HG02870 (cell line): ENCODE data around the gene DPYSL3.
A peak's percentile ranks its signal among the peaks of the same experiment; 100 is the strongest.

ENCODE experiments used
- ATAC-seq: cut with Tn5 transposase; IDR thresholded peaks from one replicate; pipeline ENCODE4 v1.9.1; 2021; ENCODE audit warnings: mild to moderate bottlenecking, moderate library complexity; ENCODE audit not compliant: unreplicated experiment

DPYSL3 gene

GRCh38 chr5:147441191-147441695, 68.6 kb downstream of the DPYSL3 start:
- ATAC-seq: no peak

DNA sequence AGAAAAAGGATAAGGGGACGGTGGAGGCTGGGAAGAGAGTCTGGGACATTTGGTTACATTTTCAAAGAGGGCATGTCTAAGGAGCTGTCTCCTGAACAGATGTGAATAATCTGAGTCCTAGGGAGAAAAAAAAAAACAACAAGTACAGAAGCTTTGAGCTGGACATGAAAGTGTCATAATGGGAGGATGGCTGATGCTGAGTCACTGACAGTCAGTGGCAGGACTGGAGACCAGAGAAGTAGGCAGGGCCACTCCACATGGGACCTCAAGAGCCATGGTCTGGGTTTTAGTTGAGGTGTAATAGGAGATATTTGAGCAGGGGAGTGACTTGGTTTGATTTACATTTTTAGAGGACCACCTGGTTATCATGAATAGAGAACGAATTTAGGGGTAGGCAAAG, 70.6 kb downstream of the DPYSL3 start:
- no peak for ATAC-seq

- no peak for ATAC-seq
These were observed 72.7 kb downstream of the DPYSL3 start for GRCh38 chr5:147437161-147437596.

DNA sequence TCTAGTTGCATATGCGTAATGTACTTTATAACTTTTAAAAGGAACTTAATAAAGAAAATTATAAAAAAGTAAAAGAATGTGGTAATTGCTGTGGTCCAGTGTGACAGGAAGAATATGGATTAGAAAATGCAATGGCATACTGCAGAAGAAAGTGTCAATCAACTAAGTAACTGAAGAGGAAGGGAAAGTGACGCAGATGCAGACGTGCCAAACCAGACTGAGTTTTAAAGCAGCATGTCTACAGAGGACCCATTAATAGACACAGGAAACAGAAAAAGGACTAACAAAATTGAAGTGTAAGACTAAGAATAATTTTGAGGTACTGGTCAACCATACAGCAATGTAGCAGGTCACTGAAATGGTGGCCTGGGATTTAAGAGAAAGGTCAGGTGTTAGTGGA, 73.3 kb downstream of the DPYSL3 start:
- peak; percentile 52 for ATAC-seq

- no peak for ATAC-seq
These were observed 75.8 kb downstream of the DPYSL3 start for GRCh38 chr5:147434049-147434448.

- no peak for ATAC-seq
These were observed 77.5 kb downstream of the DPYSL3 start for GRCh38 chr5:147432323-147432722.

GRCh38 chr5:147431586-147431985, 78.3 kb downstream of the DPYSL3 start:
- ATAC-seq: no peak

- no peak for ATAC-seq
These were observed 79.2 kb downstream of the DPYSL3 start for GRCh38 chr5:147430628-147431027.

DNA sequence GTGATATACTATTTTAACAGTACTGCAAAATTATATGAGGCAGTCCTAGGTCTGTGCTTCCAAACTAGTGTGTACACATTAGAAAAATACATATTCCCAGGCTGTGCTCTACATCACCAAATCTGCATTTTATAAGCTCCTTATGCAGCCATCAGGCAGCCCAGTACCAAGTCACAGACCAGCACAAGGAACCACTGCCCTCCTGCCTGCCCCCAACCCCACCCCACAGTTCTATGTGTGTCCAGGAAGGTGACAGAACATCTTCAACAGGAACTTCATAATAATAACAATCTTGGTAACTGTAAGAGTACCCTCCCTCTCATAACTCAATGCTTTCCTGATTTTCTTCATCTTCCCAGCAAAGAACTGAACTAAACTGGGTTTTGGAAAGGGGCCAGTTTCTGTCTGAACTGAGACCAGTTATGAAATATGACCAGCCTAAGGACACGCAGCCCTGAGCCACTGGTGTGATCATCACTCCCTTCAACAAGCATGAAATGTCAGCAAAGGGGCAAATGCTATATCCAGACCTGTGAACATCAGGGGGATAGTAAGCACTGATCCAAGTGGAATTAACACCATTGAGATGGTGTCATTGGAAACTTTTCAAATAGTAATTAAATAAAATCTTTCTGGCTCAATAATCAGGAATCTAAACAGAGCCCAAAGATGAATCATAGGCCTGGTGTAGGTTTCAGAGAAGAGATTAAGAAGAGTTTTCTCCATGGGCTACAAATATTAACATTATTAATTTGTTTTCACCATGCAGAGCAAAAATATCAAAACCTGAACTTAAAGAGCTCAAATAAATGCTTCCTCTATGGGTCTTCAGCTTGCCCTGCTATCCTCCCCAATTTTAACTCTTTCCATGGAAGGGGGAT, 82.1 kb downstream of the DPYSL3 start:
- ATAC-seq: no peak

DNA sequence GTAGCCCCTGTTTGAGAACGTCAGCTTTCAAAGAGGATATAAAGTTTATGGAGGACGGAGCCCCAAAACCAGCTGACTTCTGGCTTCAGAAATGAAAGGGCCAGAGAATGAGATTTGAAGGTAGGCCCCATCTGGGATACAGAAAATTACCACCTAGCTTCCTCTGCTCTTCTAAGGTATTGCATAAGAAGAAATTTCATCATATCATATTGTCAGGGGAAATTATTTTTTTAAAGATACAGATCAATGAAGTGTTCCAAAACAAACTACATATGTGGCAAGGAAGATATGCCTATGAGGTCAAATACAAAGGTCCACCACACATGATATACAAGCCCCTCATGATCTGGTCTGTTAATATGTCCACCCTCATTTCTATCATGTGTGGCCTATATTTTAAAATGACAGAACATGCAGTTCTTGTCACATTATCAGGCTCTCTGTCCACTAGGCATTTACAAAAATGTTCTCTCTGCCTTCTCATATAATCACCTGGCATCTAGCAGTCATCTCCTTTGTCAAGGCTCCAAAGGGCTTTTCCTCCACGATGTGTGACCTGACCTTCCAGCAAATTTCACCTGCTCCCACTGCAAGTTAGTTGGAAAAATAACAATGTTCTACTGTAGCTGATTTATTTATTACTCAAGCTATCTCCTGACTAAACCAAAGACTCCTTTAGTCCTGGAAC, 83.1 kb downstream of the DPYSL3 start:
- no peak for ATAC-seq

DNA sequence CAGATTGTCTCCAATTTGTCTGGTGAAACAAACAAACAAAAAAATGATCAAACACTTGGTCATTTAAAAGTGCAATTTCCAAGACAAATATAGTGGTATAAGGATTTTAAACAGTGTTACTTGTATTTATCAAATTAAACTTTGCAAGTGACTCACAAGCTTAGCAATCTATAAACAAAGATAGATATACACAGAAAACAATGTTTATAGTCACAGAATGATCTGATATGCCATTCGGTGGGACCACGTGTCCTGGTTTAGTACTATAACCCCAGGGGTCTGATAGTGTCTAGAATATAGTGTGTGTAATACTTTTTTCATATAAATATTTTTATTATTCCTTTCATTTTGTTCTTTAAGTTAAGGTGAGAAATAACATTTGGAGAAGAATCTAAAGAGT, 91.3 kb downstream of the DPYSL3 start:
- ATAC-seq: no peak

DNA sequence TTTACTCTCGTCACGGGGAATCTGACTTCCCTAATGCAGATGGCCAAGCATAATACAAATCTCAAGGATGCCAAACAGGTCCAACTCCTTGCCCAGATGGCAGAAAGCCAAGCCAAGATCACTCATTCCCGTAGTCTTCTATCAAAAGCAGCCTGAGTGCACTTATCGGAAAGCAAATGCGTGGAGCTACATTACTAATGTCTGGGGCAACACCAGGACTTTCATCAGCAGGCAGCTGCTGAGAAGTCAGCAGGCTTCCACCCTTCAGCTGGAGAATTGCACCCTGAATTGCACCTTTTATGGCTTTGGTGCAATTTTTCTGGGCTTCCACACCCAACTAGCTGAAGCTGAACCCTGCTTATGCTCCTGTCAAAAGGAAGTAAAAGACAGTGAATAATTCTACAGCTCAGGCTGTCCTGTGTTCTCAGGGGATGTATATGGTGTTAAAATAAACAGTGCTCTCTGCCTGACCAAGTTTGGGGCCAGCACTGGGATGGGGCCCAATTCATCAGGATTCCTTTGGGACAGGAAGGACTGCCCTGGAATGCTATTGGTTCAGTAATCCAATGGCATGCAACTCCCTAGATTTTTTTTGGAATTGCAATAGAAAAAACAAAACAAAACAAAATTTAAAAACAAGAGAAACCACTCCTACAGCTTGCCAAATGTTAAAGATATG, 92.6 kb downstream of the DPYSL3 start:
- ATAC-seq: no peak

DNA sequence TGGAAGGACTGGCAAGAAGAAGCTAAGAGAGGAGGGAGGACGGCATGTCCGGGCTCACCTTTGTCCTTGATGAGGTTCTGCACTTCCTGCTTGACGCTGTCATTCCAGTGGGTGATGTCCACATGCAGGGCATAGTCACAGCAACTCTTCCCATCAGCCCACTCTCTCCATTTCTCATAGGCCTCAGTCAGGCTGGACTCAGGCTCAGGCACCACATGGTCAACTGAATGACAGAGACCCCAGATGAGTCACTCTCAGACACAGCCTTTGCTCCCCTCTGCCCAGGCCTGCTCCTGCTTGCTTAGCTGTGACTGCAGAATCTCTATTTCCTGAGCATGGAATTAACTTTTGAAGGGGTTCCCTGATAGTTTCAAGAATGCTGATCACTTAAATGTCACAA, 94.2 kb downstream of the DPYSL3 start:
- no peak for ATAC-seq

DNA sequence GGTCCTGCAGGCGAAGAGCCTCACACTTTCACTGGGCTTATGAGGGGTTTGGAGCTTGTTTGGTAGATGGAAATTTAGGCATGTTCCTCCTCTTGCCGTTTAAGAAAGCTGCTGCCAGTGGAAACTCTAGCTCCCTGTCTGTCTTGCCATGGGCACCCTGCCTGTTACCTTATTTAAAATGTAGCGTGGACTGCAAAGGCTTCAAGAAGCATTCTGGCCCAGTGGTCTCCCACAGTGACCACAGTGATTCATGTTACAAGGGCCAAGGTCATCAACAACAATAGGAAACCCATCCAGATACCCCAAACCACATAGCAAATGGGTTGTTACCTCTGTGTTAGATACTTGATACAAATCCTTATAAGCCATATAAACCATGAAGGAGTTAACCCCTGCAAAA, 96.6 kb downstream of the DPYSL3 start:
- ATAC-seq: no peak

GRCh38 chr5:147412561-147412960, 97.3 kb downstream of the DPYSL3 start:
- no peak for ATAC-seq

DNA sequence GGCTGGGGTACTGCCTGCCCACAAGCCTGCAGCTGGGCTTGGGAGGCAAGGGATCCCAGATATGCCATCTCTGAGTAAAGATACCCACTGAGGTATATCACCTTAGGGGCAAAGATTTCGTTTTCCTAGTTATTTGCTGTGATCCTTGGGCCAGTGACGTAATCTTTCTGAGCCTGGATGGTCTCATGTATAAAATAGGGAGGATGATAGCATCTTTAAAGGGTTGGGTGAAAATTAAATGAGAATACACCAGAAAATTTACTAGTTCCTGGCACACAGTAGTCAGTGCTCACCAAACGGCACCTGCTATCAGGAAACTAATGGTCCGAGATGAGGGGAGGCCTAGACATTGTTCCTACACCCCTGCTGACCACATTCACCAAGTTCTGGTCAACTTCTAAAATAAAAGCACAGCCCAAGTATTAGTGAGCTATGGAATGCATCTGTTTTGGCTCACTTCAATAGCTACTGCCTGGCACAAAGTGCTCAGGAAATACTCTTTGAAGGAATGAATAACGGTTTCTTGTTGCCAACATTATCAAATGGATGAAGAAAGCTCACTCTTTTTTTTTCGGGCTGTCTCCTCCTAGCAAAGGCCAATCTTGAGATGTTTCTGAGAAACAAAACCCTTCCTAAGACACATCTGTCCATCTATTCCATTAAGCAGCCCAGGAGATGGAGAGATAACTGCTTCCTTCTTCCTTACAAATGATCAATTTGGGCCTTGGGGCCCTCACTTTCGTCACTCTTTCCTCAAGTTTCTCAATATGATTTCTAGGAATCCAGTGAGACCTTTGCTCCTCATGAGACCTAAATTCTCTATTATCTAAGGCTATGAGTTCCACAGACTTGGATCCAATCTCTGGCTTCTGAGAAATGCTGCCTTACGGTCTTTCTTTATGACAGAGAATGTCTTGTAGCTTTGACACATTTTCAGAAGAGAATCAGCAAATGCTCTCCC, 98.2 kb downstream of the DPYSL3 start:
- no peak for ATAC-seq

- ATAC-seq: no peak
These were observed 99.1 kb downstream of the DPYSL3 start for GRCh38 chr5:147410496-147411358.

GRCh38 chr5:147408980-147409379, 100.9 kb downstream of the DPYSL3 start:
- no peak for ATAC-seq

GRCh38 chr5:147407094-147407681, 102.7 kb downstream of the DPYSL3 start:
- ATAC-seq: no peak
